Upper lobe of left lung (tissue), 6 donors: ENCODE measurements around the gene GLUD1. TPM values are rescaled to one million over a fixed set of nuclear protein-coding genes. Genes with fewer than 3 reads are reported as not detected.

Source experiments
- ATAC-seq, 2 donors: fragments of 200-7000 bp; cut with Tn5 transposase; one replicate each; pipeline ENCODE4 v1.9.1; 2022; ENCODE audit warnings: mild to moderate bottlenecking in 2 of 2, moderate library complexity in 2 of 2; ENCODE audit not compliant: low FRiP score in 2 of 2
- DNase-seq, 2 donors: peaks; one replicate each; pipeline ENCODE4 v3.0.0-alpha.2; 2019 to 2020
- H3K27ac ChIP-seq, 4 donors: fragments of 200-600 bp; sonication (generic); one replicate each; pipeline ENCODE4 v1.5.1; 2016 to 2019
- H3K27me3 ChIP-seq, 4 donors: fragments of 200-600 bp; sonication (generic); one replicate each; pipeline ENCODE4 v1.5.1; 2017 to 2019
- H3K36me3 ChIP-seq, 4 donors: fragments of 200-600 bp; sonication (generic); one replicate each; pipeline ENCODE4 v1.5.1; 2016 to 2019
- H3K4me1 ChIP-seq, 4 donors: fragments of 200-600 bp; sonication (generic); one replicate each; pipeline ENCODE4 v1.5.1; 2018 to 2019
- H3K4me3 ChIP-seq, 4 donors: fragments of 200-600 bp; sonication (generic); one replicate each; pipeline ENCODE4 v1.5.1; 2017 to 2019; ENCODE audit warnings: mild to moderate bottlenecking in 2 of 4, moderate library complexity in 1 of 4
- H3K9me3 ChIP-seq, 4 donors: fragments of 200-600 bp; sonication (generic); one replicate each; pipeline ENCODE4 v1.5.1; 2018 to 2019
- CTCF ChIP-seq, 6 experiments: fragments of 450-650 bp in 4 of 6; fragments of 200-600 bp in 2 of 6; sonication (generic) in 2 of 6; IDR thresholded peaks; one replicate each; pipeline ENCODE4 v1.5.1; 2016 to 2019; ENCODE audit warnings: antibody characterized with exemption in 6 of 6
- EP300 ChIP-seq, 4 donors: sonication (generic); formaldehyde crosslinking; IDR thresholded peaks; one replicate each; pipeline ENCODE4 v1.5.1; 2017; ENCODE audit warnings: antibody characterized with exemption in 4 of 4, control low read depth in 2 of 4
- POLR2A ChIP-seq, 4 donors: fragments of 450-650 bp; IDR thresholded peaks; one replicate each; pipeline ENCODE4 v1.5.1; 2016 to 2017; ENCODE audit warnings: antibody characterized with exemption in 4 of 4, mild to moderate bottlenecking in 2 of 4
- POLR2AphosphoS5 ChIP-seq, 2 donors: sonication (generic); formaldehyde crosslinking; IDR thresholded peaks; one replicate each; pipeline ENCODE4 v1.5.1; 2017; ENCODE audit warnings: antibody characterized with exemption in 2 of 2
- WGBS, 2 donors: methylation state at CpG; one replicate each; pipeline ENCODE4 v1.1.5; 2017 to 2018; 5-methylcytosine and 5-hydroxymethylcytosine counted together
- total RNA-seq, 6 donors: library from RNA; depleted of rRNA in 4 of 6; stranded (reverse); fragments of >200 nt in 4 of 6; gene quantifications; one replicate each; pipeline versions ENCODE4 v1.1.0 to v1.2.1, GENCODE V29; 2016 to 2021
- donor health status: DM: no; HTN: no; CAD: no; lungs with moderate emphysema.
- donor health status: DM: no; HTN: yes; CAD: no; lungs with severe emphysema.

The GLUD1 gene
- total RNA-seq, 6 donors from 2014 or later = 66.0 to 144 (median 116) TPM

- DNase-seq = no peak
- Histone ChIP-seq H3K9me3 (no peaks in the 10 kb centered on the region), H3K27me3 (no peaks in the 10 kb centered on the region), H3K4me1 (no peaks in the 10 kb centered on the region), H3K4me3 (no peak overlapping the region), H3K36me3 (peaks cover 9 to 81% (median 41%) of the 10 kb centered on the region in 4 donors), H3K27ac (no peak overlapping the region)
- no peak for ATAC-seq
- TF ChIP-seq EP300 (IDR thresholded peaks at IDR 0.05) = no peak
- 81 to 93% methylated on average over 2 of the region's 2 CpGs for WGBS, 2 donors
Observed at GRCh38 chr10:87072449-87072848, 22.2 kb downstream of the GLUD1 start.

DNA sequence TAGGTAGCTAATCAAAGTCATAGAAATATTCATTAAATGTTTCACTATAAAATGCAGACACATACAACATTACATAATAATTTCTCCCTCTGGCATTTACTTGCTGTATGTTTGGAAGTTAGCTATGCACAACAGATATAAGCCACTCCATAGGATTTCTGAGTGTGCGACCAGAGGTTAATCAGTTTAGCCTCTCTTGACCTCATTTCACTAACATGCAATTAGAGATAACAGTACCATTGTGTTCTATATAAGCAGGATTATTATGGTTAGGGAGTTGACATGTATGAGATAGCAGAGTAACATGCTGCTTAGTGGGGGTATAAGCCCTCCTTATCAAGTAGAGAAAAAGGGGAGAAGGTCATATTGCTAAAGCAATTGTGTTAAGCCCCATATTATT lies 26.4 kb downstream of the GLUD1 start:
- peaks cover 10 to 96% (median 57%) of the 10 kb centered on the region in 4 donors for H3K36me3 ChIP-seq
- TF ChIP-seq POLR2A (IDR thresholded peaks at IDR 0.05) = no peak
- TF ChIP-seq CTCF (IDR thresholded peaks at IDR 0.05) = no peak
- 89 to 100% methylated on average over 1 of the region's 1 CpG for WGBS, 2 donors

DNA sequence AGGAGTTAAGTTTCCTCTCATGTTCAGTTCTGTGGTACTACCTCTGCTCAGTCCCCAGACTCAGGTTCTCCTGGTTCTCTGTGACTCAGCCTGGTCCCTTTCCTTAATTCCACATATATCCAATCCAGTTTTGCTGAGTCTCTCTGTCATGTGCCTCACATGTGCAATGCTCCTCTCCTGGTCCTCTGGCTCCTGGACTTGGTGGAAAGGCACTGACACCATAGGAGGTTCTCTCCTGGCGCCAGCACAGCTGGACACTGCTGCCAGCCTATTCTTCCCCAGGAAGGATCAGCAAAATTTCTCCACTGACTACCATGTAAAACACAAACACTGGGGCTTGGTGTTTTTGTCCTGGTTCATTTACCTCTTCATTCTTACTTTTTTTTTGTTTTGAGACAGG lies 27.8 kb downstream of the GLUD1 start:
- Histone ChIP-seq H3K27ac (no peak overlapping the region), H3K36me3 (peaks cover 15 to 96% (median 62%) of the 10 kb centered on the region in 4 donors), H3K27me3 (no peaks in the 10 kb centered on the region), H3K4me1 (no peaks in the 10 kb centered on the region), H3K9me3 (no peaks in the 10 kb centered on the region), H3K4me3 (no peak overlapping the region)
- WGBS, 2 donors = 100% methylated on average over 1 of the region's 1 CpG
- DNase-seq (no peak), ATAC-seq (no peak)
- TF ChIP-seq CTCF (IDR thresholded peaks at IDR 0.05) (no peak), EP300 (IDR thresholded peaks at IDR 0.05) (no peak), POLR2A (IDR thresholded peaks at IDR 0.05) (no peak), POLR2AphosphoS5 (IDR thresholded peaks at IDR 0.05) (no peak)

More for the DNA sequence above, 26.4 kb downstream of the GLUD1 start:
- H3K27me3 ChIP-seq = no peaks in the 10 kb centered on the region
- no peak overlapping the region for H3K4me3 ChIP-seq
- no peaks in the 10 kb centered on the region for H3K9me3 ChIP-seq
- no peaks in the 10 kb centered on the region for H3K4me1 ChIP-seq
- no peak for DNase-seq
- H3K27ac ChIP-seq = no peak overlapping the region
- ATAC-seq = no peak

GRCh38 chr10:87066178-87066577 lies 28.5 kb downstream of the GLUD1 start:
- WGBS, 2 donors = 94 to 98% methylated on average over 2 of the region's 2 CpGs
- ATAC-seq = no peak

DNA sequence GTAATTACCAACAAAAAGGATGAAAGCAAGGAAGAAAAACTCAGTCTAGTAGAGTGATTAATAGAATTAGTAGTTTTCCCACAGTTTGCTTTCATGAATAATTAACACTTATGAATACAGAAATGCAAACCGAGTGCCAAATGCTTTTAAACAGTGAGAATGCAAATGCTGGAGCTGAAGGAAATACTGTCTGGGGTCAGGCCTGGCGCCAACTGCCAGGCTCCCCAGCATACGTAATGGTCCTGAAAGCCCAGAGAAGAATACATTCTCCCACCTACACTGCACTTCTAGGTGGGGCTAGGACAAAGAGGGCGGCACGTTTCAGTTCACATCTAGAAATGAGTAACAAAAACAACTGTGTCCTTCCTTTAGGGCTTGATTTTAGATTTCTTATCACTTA lies 30.0 kb downstream of the GLUD1 start:
- H3K4me1 ChIP-seq = no peaks in the 10 kb centered on the region
- peaks cover 25 to 97% (median 69%) of the 10 kb centered on the region in 4 donors for H3K36me3 ChIP-seq
- TF ChIP-seq CTCF (IDR thresholded peaks at IDR 0.05) (no peak), POLR2AphosphoS5 (IDR thresholded peaks at IDR 0.05) (no peak), EP300 (IDR thresholded peaks at IDR 0.05) (no peak), POLR2A (IDR thresholded peaks at IDR 0.05) (no peak)
- ATAC-seq = no peak
- no peak overlapping the region for H3K4me3 ChIP-seq
- WGBS, 2 donors = 83 to 84% methylated on average over 5 of the region's 5 CpGs
- no peaks in the 10 kb centered on the region for H3K27me3 ChIP-seq
- H3K27ac ChIP-seq = no peak overlapping the region
- no peak for DNase-seq
- H3K9me3 ChIP-seq = no peaks in the 10 kb centered on the region

More at GRCh38 chr10:87066178-87066577, 28.5 kb downstream of the GLUD1 start:
- H3K36me3 ChIP-seq = peaks cover 22 to 97% (median 68%) of the 10 kb centered on the region in 4 donors
- H3K27ac ChIP-seq = no peak overlapping the region
- no peaks in the 10 kb centered on the region for H3K27me3 ChIP-seq
- H3K4me3 ChIP-seq = no peak overlapping the region
- TF ChIP-seq EP300 (IDR thresholded peaks at IDR 0.05) (no peak), POLR2A (IDR thresholded peaks at IDR 0.05) (no peak)
- no peaks in the 10 kb centered on the region for H3K9me3 ChIP-seq
- no peaks in the 10 kb centered on the region for H3K4me1 ChIP-seq
- DNase-seq = no peak

DNA sequence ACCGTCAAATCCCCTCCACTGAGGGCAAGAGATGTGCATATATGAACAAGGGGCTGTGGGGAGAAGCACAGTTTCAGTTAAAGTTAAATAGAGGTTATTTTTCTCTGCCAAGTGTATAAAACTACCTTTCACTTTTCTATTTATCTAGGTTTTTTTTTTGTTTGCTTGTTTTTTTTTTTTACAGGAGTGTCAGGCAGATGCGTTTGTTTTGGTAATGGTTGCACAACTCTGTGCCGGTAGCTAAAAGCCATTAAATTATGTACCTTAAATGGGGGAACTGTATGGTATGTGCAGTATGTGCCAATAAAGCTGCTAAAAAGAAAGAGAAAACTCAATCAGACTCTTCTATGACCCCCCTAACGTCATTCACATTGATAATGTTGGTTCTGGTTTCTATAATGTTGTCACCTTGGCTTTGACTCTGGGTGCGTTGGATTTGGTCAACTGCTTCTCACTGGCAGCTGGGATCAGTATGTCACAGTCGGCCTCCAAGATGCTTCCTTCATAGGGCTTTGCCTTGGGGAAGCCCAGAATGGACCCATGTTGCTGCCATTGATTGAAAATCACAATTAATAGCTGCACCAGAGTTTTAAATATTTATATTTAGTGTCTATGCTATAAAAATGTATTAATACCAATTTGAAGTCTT lies 34.2 kb downstream of the GLUD1 start:
- no peak overlapping the region for H3K27ac ChIP-seq
- 87% methylated on average over 6 of the region's 6 CpGs for WGBS, 2 donors
- no peaks in the 10 kb centered on the region for H3K9me3 ChIP-seq
- ATAC-seq (no peak), DNase-seq (no peak)
- H3K36me3 ChIP-seq = peaks cover 26 to 97% (median 71%) of the 10 kb centered on the region in 4 donors
- no peak overlapping the region for H3K4me3 ChIP-seq
- peaks cover 0 to 2% (median under 1%) of the 10 kb centered on the region in 4 donors for H3K4me1 ChIP-seq
- H3K27me3 ChIP-seq = no peaks in the 10 kb centered on the region
- TF ChIP-seq CTCF (IDR thresholded peaks at IDR 0.05) (no peak), POLR2AphosphoS5 (IDR thresholded peaks at IDR 0.05) (no peak), EP300 (IDR thresholded peaks at IDR 0.05) (no peak), POLR2A (IDR thresholded peaks at IDR 0.05) (no peak)
